Measurements from ENCODE around the gene IPCEF1.

IPCEF1 gene

GRCh38 chr6:154356690-154357089, at the start of gene IPCEF1:
Gene IPCEF1, minus strand, starts transcription at chr6:154356803. Its CDS starts 90,856 bp downstream, at chr6:154265947.
- DNase-seq = no peak

- no peak for DNase-seq
Observed at GRCh38 chr6:154406301-154406700, 49.7 kb upstream of the IPCEF1 start.

GRCh38 chr6:154404791-154405400, 48.3 kb upstream of the IPCEF1 start:
- peak; percentile 40 for DNase-seq

DNA sequence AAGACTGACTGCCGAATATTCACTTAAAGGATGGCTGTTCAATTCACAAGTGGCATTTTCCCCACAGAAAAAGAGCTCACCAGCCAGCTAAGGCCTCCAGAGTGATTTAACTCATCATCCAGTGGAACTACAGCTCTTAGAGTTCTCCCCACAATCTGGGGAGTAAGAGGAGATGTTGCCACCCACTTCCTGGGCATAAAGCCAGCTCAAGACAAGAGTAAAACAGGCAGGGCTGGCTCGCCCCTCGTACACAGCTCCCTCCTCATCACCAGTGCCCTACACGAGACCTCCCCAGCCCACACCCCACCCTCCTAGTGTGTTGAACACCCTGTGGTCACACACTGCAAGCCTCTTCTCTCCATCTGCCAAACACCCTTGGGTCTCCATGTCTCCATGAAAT, 47.2 kb upstream of the IPCEF1 start:
- DNase-seq = peak; percentile 27

- no peak for DNase-seq
Observed at GRCh38 chr6:154402081-154402780, 45.6 kb upstream of the IPCEF1 start.

- DNase-seq = no peak
Observed at GRCh38 chr6:154399097-154399496, 42.5 kb upstream of the IPCEF1 start.

DNA sequence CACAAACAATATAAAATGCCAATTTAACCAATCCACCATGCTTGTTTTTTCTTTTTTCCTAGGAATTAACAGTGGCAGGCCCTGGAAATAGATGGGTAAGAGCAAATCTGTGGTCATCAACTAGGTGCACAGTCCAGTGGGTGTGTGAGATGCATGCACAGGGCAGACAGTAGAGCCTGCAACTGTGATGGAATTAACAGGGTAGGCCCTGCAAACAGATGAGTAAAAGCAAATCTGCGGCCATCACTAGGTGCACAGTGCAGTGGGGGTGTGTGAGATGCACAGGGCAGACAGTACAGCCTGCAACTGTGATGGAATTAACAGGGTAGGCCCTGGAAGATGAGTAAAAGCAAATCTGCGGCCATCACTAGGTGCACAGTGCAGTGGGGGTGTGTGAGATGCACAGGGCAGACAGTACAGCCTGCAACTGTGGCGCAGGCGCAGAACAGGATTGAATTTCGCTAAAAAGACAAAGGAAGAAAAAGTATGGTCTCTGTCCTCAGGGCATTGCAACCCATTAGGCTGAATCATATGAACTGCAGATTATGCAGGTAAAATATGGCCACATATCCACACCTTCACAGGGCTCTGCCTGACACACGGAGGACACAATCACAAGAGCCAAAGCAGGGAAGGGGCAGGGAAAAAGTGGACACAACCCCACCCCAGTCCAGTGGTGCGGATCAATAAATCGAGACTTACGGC, 41.0 kb upstream of the IPCEF1 start:
- DNase-seq = no peak

GRCh38 chr6:154395878-154396277, 39.3 kb upstream of the IPCEF1 start:
- no peak for DNase-seq

- no peak for DNase-seq
Observed at GRCh38 chr6:154395316-154395715, 38.7 kb upstream of the IPCEF1 start.

- no peak for DNase-seq
Observed at GRCh38 chr6:154394571-154394970, 38.0 kb upstream of the IPCEF1 start.

- no peak for DNase-seq
Observed at GRCh38 chr6:154390034-154390433, 33.4 kb upstream of the IPCEF1 start.

- no peak for DNase-seq
Observed at GRCh38 chr6:154388803-154389202, 32.2 kb upstream of the IPCEF1 start.

GRCh38 chr6:154386848-154387717, 30.5 kb upstream of the IPCEF1 start:
- no peak for DNase-seq

DNA sequence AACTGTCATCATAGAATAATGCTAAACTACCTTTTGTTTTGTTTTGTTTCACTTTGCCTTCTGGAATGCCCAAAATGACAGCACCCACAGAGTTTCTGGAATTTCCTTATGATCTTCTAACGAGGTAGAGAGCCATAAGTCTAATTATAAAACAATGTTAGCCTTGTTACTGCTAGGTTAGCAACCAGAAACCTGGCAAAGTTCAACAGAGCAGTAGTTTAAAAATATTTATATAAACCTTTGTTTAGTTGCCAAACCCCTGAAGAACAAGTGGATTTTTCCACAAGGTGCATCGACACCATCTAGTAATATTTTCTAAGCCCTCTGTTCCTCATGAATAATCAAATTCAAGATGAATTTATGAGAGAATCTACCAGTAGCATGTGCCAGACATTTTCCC, 27.6 kb upstream of the IPCEF1 start:
- DNase-seq = no peak

DNA sequence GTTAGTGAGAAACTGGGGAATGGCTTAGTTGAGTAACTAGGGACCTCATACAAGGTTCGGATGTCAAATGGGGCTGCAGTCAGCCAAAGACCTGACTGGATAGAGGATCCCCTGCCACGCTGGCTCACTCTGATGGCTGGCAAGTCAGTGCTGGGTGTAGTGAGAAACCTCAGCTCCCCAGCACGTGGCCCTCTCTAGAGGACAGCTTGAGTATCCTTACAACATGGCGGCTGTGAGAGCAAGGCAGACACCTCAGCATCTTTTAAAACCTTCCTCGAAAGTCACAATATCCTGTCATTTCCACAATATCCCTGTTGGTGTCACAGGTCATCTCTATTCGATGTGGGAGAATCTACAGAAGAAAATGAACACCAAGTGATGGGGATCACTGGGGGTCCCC, 26.7 kb upstream of the IPCEF1 start:
- DNase-seq = no peak

DNA sequence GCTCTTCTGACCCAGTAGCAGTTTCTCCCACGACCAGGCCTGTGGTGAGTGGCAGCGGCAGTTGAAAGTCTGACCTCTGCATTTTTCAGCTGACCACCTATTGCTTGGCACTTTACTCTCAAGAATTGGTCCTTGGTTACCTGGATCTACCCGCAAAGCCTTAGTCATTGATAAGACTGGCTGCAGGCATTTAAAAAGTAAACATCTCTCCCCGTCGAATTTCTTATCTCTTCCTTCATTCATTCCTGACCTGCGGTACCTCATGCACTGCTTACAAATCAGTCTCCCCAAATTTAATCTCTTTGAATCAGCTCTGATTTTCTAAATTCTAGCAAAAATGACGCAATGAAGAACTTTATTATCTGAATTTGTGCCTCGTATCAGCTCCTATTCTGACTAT, 26.1 kb upstream of the IPCEF1 start:
- DNase-seq = no peak

DNA sequence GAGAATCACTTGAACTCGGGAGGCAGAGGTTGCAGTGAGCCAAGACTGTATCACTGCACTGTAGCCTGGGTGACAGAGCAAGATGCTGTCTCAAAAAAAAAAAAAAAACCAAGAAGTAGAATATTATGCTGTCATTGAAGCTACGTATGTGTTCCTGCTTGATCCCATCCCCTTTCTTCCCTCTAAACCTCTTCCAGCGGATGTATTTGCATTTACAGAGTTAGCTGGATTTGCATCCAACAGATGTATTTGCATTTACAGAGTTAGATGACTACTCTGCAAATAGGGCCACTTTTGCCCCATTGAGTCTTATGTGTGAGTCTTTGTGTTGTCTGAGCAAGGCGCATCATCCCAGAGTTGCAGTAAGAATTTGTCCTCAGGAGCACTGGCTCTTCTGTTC, 24.9 kb upstream of the IPCEF1 start:
- no peak for DNase-seq

- no peak for DNase-seq
Observed at GRCh38 chr6:154380741-154381140, 24.1 kb upstream of the IPCEF1 start.

DNA sequence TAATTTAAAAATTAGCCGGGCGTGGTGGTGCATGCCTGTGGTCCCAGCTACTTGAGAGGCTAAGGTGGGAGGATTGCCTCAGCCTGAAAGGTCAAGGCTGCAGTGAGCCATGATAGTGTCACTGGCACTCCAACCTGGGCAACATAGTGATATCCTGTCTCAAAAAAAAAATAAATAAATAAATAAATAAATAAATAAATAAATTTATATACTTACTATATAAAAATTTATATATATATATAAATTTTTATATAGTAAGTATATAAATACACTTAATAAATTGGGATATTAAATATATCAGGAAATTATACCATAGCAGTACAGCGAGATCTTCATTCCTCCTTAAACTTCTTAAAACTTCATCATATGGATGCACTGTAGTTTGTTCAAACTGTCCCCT, 23.0 kb upstream of the IPCEF1 start:
- no peak for DNase-seq

- no peak for DNase-seq
Observed at GRCh38 chr6:154378518-154378917, 21.9 kb upstream of the IPCEF1 start.

DNA sequence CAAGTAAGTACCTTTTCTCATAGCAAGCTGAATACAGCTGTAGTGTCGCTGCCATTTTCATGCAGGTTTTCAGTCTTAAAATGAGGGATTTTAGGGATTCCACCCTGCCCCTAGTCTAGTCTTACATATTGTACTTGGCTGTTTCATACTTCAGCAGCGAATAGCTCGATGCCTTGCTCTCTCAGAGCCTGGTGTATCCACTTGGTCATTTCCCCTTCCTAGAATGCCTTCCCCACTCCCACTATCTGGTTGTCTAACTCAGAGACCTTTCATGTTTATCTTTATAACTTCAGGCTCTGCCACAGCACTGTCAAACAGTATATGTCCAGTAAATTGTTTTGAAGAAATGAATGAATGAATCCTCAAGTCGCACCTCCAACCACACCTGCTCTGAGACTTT, 21.1 kb upstream of the IPCEF1 start:
- DNase-seq = no peak

DNA sequence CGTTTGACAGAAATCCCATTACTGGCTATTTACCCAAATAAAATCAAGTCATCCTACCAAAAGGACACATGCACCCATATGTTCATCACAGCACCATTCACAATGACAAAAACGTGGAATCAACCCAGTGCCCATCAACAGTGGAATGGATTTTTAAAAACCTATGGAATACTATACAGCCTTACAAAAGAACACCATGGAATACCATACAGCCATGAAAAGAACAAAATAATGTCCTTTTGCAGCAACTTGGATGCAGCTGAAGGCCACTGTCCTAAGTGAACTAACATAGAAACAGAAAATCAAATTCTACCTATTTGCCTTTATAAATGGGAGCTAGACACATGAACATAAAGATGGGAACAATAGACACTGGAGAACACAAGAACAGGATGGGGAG, 17.4 kb upstream of the IPCEF1 start:
- DNase-seq = no peak

DNA sequence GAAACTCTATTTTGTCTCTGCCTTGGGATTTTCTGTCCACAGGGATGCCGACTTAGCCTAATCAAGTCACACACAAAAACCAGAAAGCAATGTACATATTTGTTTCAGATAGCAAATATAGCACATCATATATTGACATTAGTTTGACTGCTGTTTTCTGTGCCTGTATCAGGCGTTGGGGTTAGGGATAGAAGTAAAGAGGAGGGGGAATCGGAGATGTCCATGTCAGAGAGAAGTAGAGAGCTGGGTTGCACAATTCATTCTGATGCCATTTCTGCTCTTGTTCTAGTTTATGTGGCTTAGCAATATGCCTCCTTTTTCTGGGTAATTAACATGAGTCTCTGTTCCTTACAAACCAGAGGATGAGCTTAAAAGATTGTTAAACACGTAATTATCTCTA, 14.7 kb upstream of the IPCEF1 start:
- no peak for DNase-seq

Data from activated CD4-positive, alpha-beta T cell treated with anti-CD3 and anti-CD28 coated beads, Interleukin-2, Interleukin-6, amounts not matched to agents 100 ng/mL and 50 ng/mL, durations not matched to agents 16 hours and 8 hours (primary cell).